Gastrocnemius medialis (tissue), 4 donors: ENCODE data around the gene RIMKLB. TPM values are rescaled to one million over a fixed set of nuclear protein-coding genes. Genes with fewer than 3 reads are reported as not detected.

Source experiments
- ATAC-seq, 2 donors: fragments of 150-250 bp; one replicate each; pipeline ENCODE4 v1.9.1; 2016
- DNase-seq, 2 donors: peaks; one replicate each; pipeline ENCODE4 v3.0.0-alpha.2; 2019
- H3K27ac ChIP-seq, 4 donors: fragments of 200-600 bp; sonication (generic); 1 replicate in 1 of 4; 2 replicates in 3 of 4; pipeline ENCODE4 v1.5.1; 2016 to 2018; ENCODE audit warnings: mild to moderate bottlenecking in 2 of 4, moderate library complexity in 1 of 4
- H3K27me3 ChIP-seq, 3 donors: fragments of 200-600 bp; sonication (generic) in 2 of 3; 1 replicate in 1 of 3; 2 replicates in 2 of 3; pipeline versions ENCODE4 v1.5.1 to v1.6.0; 2016 to 2019; ENCODE audit warnings: mild to moderate bottlenecking in 1 of 3, moderate library complexity in 1 of 3
- H3K36me3 ChIP-seq, 2 donors: fragments of 200-600 bp; sonication (generic) in 1 of 2; one replicate each; pipeline ENCODE4 v1.5.1; 2017 to 2018
- H3K4me1 ChIP-seq, 2 donors: fragments of 200-600 bp; sonication (generic) in 1 of 2; one replicate each; pipeline ENCODE4 v1.5.1; 2016 to 2017; ENCODE audit warnings: mild to moderate bottlenecking in 2 of 2
- H3K4me3 ChIP-seq, 4 donors: fragments of 200-600 bp; sonication (generic) in 3 of 4; 1 replicate in 1 of 4; 2 replicates in 3 of 4; pipeline ENCODE4 v1.5.1; 2016 to 2019; ENCODE audit warnings: mild to moderate bottlenecking in 2 of 4
- H3K9me3 ChIP-seq, 3 donors: fragments of 200-600 bp; sonication (generic) in 2 of 3; 1 replicate in 1 of 3; 2 replicates in 2 of 3; pipeline ENCODE4 v1.5.1; 2016 to 2019
- CTCF ChIP-seq, 5 experiments: fragments of 450-650 bp in 3 of 5; fragments of 200-600 bp in 2 of 5; sonication (generic) in 2 of 5; IDR thresholded peaks in 4 of 5; conservative IDR thresholded peaks in 1 of 5; 1 replicate in 4 of 5; 2 replicates in 1 of 5; pipeline ENCODE4 v1.5.1; 2016 to 2019; ENCODE audit warnings: antibody characterized with exemption in 5 of 5, mild to moderate bottlenecking in 3 of 5, moderate library complexity in 3 of 5
- POLR2A ChIP-seq, 2 donors: fragments of 450-650 bp; IDR thresholded peaks; one replicate each; pipeline ENCODE4 v1.6.1; 2017; ENCODE audit warnings: antibody characterized with exemption in 2 of 2, mild to moderate bottlenecking in 2 of 2, moderate library complexity in 2 of 2
- in situ Hi-C, 4 donors: fragments of 200-750 bp; cut with MboI; loops; one replicate each; pipeline versions ENCODE4 v1.15.0 to v1.8.0; 2017; ENCODE audit warnings: low sequenced_read_pairs in 4 of 4
- intact Hi-C: fragments of 100-400 bp; cut with DNase I; formaldehyde crosslinking; loops from one replicate; pipeline ENCODE4 v1.15.1; 2023; ENCODE audit warnings: low total_unique reads
- total RNA-seq, 4 donors: library from RNA; depleted of rRNA; stranded (reverse); fragments of >200 nt; gene quantifications; one replicate each; pipeline versions ENCODE4 v1.1.0 to v1.2.3, GENCODE V29; 2016

Gene RIMKLB
- total RNA-seq, 4 donors from 2014 or later, result 6.9 to 13.7 (median 11.5) TPM

- DNase-seq, result no peak
- H3K36me3 ChIP-seq, result no peaks in the 10 kb centered on the region
- in situ Hi-C loops, result loop anchor here in 3 of 4 donors (25.0 kb wide), 2 partner anchors 345 to 370 kb away; no protein-coding TSS in a partner anchor
- TF ChIP-seq CTCF (IDR thresholded peaks at IDR 0.05 in 4 of 5, conservative IDR thresholded peaks at IDR 0.05 in 1 of 5), result no peak
- no peak for TF ChIP-seq POLR2A (IDR thresholded peaks at IDR 0.05)
- no peaks in the 10 kb centered on the region for H3K27me3 ChIP-seq
- no peaks in the 10 kb centered on the region for H3K9me3 ChIP-seq
- peaks cover 16 to 27% of the 10 kb centered on the region in 2 donors for H3K4me1 ChIP-seq
- peak overlapping the region in 3 of 4 donors; percentile 49 to 67 (median 59) for H3K27ac ChIP-seq
- no peak for ATAC-seq
- intact Hi-C loops, result no loop called here
- no peak overlapping the region for H3K4me3 ChIP-seq
These were observed 5.2 kb upstream of the RIMKLB start for GRCh38 chr12:8692573-8692972.

GRCh38 chr12:8695116-8695515 is 2.7 kb upstream of the RIMKLB start:
- Histone ChIP-seq H3K4me3 (no peak overlapping the region), H3K27me3 (no peaks in the 10 kb centered on the region), H3K4me1 (peaks cover 20 to 24% of the 10 kb centered on the region in 2 donors), H3K36me3 (peaks cover 0 to 2% of the 10 kb centered on the region in 2 donors), H3K27ac (no peak overlapping the region), H3K9me3 (no peaks in the 10 kb centered on the region)
- in situ Hi-C loops, result loop anchor here in 3 of 4 donors (25.0 kb wide), 2 partner anchors 342 to 367 kb away; no protein-coding TSS in a partner anchor
- intact Hi-C loops, result loop anchor here (5.0 kb wide), 1 partner anchor 372 kb away; no protein-coding TSS in a partner anchor
- TF ChIP-seq CTCF (IDR thresholded peaks at IDR 0.05 in 4 of 5, conservative IDR thresholded peaks at IDR 0.05 in 1 of 5), result no peak
- DNase-seq (no peak), ATAC-seq (no peak)

- Histone ChIP-seq H3K27ac (peak overlapping the region; percentile 89 to 94 (median 90)), H3K27me3 (no peaks in the 10 kb centered on the region), H3K4me1 (peaks cover 20 to 24% of the 10 kb centered on the region in 2 donors), H3K4me3 (peak overlapping the region; percentile 81 to 97 (median 88)), H3K9me3 (no peaks in the 10 kb centered on the region), H3K36me3 (peaks cover 0 to 10% of the 10 kb centered on the region in 2 donors)
- DNase-seq, result no peak
- in situ Hi-C loops (loop anchor here in 3 of 4 donors (25.0 kb wide), 2 partner anchors 341 to 366 kb away; no protein-coding TSS in a partner anchor), intact Hi-C loops (loop anchor here (5.0 kb wide), 1 partner anchor 371 kb away; no protein-coding TSS in a partner anchor)
- TF ChIP-seq CTCF (IDR thresholded peaks at IDR 0.05 in 4 of 5, conservative IDR thresholded peaks at IDR 0.05 in 1 of 5) (no peak), POLR2A (IDR thresholded peaks at IDR 0.05) (no peak)
- ATAC-seq, result no peak
These were observed 1.2 kb upstream of the RIMKLB start for GRCh38 chr12:8696442-8697090.

GRCh38 chr12:8697120-8697475 is 693 bp upstream of the RIMKLB start:
- ATAC-seq (peak; percentile 25 to 37), DNase-seq (no peak)
- peaks cover 0 to 10% of the 10 kb centered on the region in 2 donors for H3K36me3 ChIP-seq
- peaks cover 19 to 24% of the 10 kb centered on the region in 2 donors for H3K4me1 ChIP-seq
- in situ Hi-C loops (loop anchor here in 3 of 4 donors (25.0 kb wide), 2 partner anchors 340 to 365 kb away; no protein-coding TSS in a partner anchor), intact Hi-C loops (loop anchor here (5.0 kb wide), 1 partner anchor 370 kb away; no protein-coding TSS in a partner anchor)
- H3K4me3 ChIP-seq, result peak overlapping the region; percentile 81 to 97 (median 88)
- no peaks in the 10 kb centered on the region for H3K27me3 ChIP-seq
- H3K9me3 ChIP-seq, result no peaks in the 10 kb centered on the region
- H3K27ac ChIP-seq, result peak overlapping the region; percentile 89 to 94 (median 90)
- TF ChIP-seq POLR2A (IDR thresholded peaks at IDR 0.05) (no peak), CTCF (IDR thresholded peaks at IDR 0.05 in 4 of 5, conservative IDR thresholded peaks at IDR 0.05 in 1 of 5) (peak in 1 of 5 experiments; percentile 7)
